H9 (cell line): ENCODE results near the gene INPP5A. TPM values are rescaled to one million over a fixed set of nuclear protein-coding genes. Genes with fewer than 3 reads are reported as not detected.

Experiments used
- DNase-seq: peaks from one replicate; pipeline ENCODE4 v3.0.0-alpha.2; 2017
- H2AFZ ChIP-seq: one replicate; pipeline ENCODE4 v1.6.1; 2013; ENCODE audit warnings: mild to moderate bottlenecking, low read length, control low read depth, moderate library complexity
- H2AK5ac ChIP-seq: 2 replicates; pipeline ENCODE4 v1.6.1; 2013; ENCODE audit warnings: low read length, control low read depth, mixed read lengths; ENCODE audit not compliant: insufficient read length
- H2BK120ac ChIP-seq: one replicate; pipeline ENCODE4 v1.6.1; 2013; ENCODE audit warnings: low read depth, mild to moderate bottlenecking, low read length, control low read depth, inconsistent platforms; ENCODE audit not compliant: poor library complexity, severe bottlenecking
- H2BK12ac ChIP-seq: 2 replicates; pipeline ENCODE4 v1.6.1; 2013; ENCODE audit warnings: low read length, control low read depth, mixed read lengths, low read depth; ENCODE audit not compliant: insufficient read length
- H2BK15ac ChIP-seq: 2 replicates; pipeline ENCODE4 v1.6.1; 2013; ENCODE audit warnings: low read depth, low read length, control low read depth
- H2BK20ac ChIP-seq: one replicate; pipeline ENCODE4 v1.6.1; 2013; ENCODE audit warnings: low read depth, mild to moderate bottlenecking, low read length, control low read depth, inconsistent platforms; ENCODE audit not compliant: poor library complexity, severe bottlenecking
- H2BK5ac ChIP-seq: 2 replicates; pipeline ENCODE4 v1.6.1; 2013; ENCODE audit warnings: low read length, control low read depth, mixed read lengths; ENCODE audit not compliant: insufficient read length
- H3K14ac ChIP-seq: 2 replicates; pipeline ENCODE4 v1.6.1; 2013; ENCODE audit warnings: low read length, control low read depth; ENCODE audit not compliant: insufficient read depth
- H3K18ac ChIP-seq: 2 replicates; pipeline ENCODE4 v1.6.1; 2013; ENCODE audit warnings: low read depth, mild to moderate bottlenecking, mixed read lengths, low read length, control low read depth; ENCODE audit not compliant: insufficient read length
- H3K23ac ChIP-seq: 2 replicates; pipeline ENCODE4 v1.6.1; 2013; ENCODE audit warnings: low read length, control low read depth, mixed read lengths, low read depth; ENCODE audit not compliant: insufficient read length
- H3K23me2 ChIP-seq: 2 replicates; pipeline ENCODE4 v1.6.1; 2013; ENCODE audit warnings: low read depth, mild to moderate bottlenecking, mixed read lengths, low read length, control low read depth; ENCODE audit not compliant: insufficient read length, poor library complexity, severe bottlenecking
- H3K27ac ChIP-seq: 2 replicates; pipeline ENCODE4 v1.5.1; 2013; ENCODE audit warnings: low read length, control low read depth, mixed read lengths, low read depth; ENCODE audit not compliant: insufficient read length
- H3K27me3 ChIP-seq: 2 replicates; pipeline ENCODE4 v1.6.1; 2013; ENCODE audit warnings: low read length, control low read depth, inconsistent platforms; ENCODE audit not compliant: insufficient read depth
- H3K4ac ChIP-seq: 2 replicates; pipeline ENCODE4 v1.6.1; 2013; ENCODE audit warnings: low read depth, mild to moderate bottlenecking, control low read depth, inconsistent platforms, low read length, moderate library complexity
- H3K4me1 ChIP-seq: 2 replicates; pipeline ENCODE4 v1.6.1; 2013; ENCODE audit warnings: low read length, control low read depth, inconsistent platforms; ENCODE audit not compliant: insufficient read depth
- H3K4me2 ChIP-seq: 2 replicates; pipeline ENCODE4 v1.6.1; 2013; ENCODE audit warnings: low read length, control low read depth, mixed read lengths; ENCODE audit not compliant: insufficient read length, insufficient read depth
- H3K56ac ChIP-seq: 2 replicates; pipeline ENCODE4 v1.6.1; 2013; ENCODE audit warnings: low read depth, mild to moderate bottlenecking, mixed read lengths, low read length, control low read depth; ENCODE audit not compliant: insufficient read length
- H3K79me1 ChIP-seq: 2 replicates; pipeline ENCODE4 v1.6.1; 2013; ENCODE audit warnings: low read depth, mild to moderate bottlenecking, moderate library complexity, low read length, control low read depth, inconsistent platforms; ENCODE audit not compliant: insufficient read depth, poor library complexity, severe bottlenecking
- H3K79me2 ChIP-seq: 2 replicates; pipeline ENCODE4 v1.6.1; 2013; ENCODE audit warnings: low read length, control low read depth, inconsistent platforms; ENCODE audit not compliant: insufficient read depth
- H3K9ac ChIP-seq: 2 replicates; pipeline ENCODE4 v1.6.1; 2013; ENCODE audit warnings: low read length, control low read depth, mixed read lengths; ENCODE audit not compliant: insufficient read length; ENCODE audit errors: extremely low read depth
- H3K9me3 ChIP-seq: one replicate; pipeline ENCODE4 v1.6.1; 2013; ENCODE audit warnings: low read depth, low read length, inconsistent platforms; ENCODE audit not compliant: control insufficient read depth
- H3T11ph ChIP-seq: one replicate; pipeline ENCODE4 v1.6.1; 2013; ENCODE audit warnings: mild to moderate bottlenecking, low read length, control low read depth, inconsistent platforms
- H4K20me1 ChIP-seq: one replicate; pipeline ENCODE4 v1.6.1; 2013; ENCODE audit not compliant: control insufficient read depth, insufficient read length, insufficient read depth
- H4K5ac ChIP-seq: 2 replicates; pipeline ENCODE4 v1.6.1; 2013; ENCODE audit warnings: low read depth, mild to moderate bottlenecking, mixed read lengths, low read length, control low read depth; ENCODE audit not compliant: insufficient read length
- H4K8ac ChIP-seq: replicated peaks from 2 replicates; pipeline ENCODE4 v1.6.1; 2013; ENCODE audit warnings: low read length, control low read depth, mixed read lengths, low read depth; ENCODE audit not compliant: insufficient read length
- H4K91ac ChIP-seq: 2 replicates; pipeline ENCODE4 v1.6.1; 2013; ENCODE audit warnings: low read depth, mild to moderate bottlenecking, moderate library complexity, mixed read lengths, low read length, control low read depth; ENCODE audit not compliant: insufficient read length
- H3K27ac Mint-ChIP-seq, 3 experiments: 2 replicates in 2 of 3; 3 replicates in 1 of 3; pipeline ENCODE4 v1.8.0; 2020 to 2021; ENCODE audit warnings: mixed read lengths in 3 of 3, mild to moderate bottlenecking in 1 of 3, moderate library complexity in 1 of 3
- H3K27me3 Mint-ChIP-seq: 2 replicates; pipeline ENCODE4 v1.8.0; 2021; ENCODE audit warnings: low read depth, mild to moderate bottlenecking, moderate library complexity, mixed read lengths
- H3K36me3 Mint-ChIP-seq, 3 experiments: 2 replicates in 2 of 3; 3 replicates in 1 of 3; pipeline ENCODE4 v1.8.0; 2020 to 2021; ENCODE audit warnings: low read depth in 3 of 3, mixed read lengths in 3 of 3; ENCODE audit not compliant: insufficient read depth in 1 of 3
- H3K4me1 Mint-ChIP-seq, 2 experiments: 2 replicates each; pipeline ENCODE4 v1.8.0; 2020; ENCODE audit warnings: mixed read lengths in 2 of 2
- H3K4me3 Mint-ChIP-seq, 2 experiments: 2 replicates in 1 of 2; 3 replicates in 1 of 2; pipeline ENCODE4 v1.8.0; 2020 to 2021; ENCODE audit warnings: mild to moderate bottlenecking in 2 of 2, mixed read lengths in 2 of 2, moderate library complexity in 1 of 2
- H3K9me3 Mint-ChIP-seq, 2 experiments: 2 replicates in 1 of 2; 3 replicates in 1 of 2; pipeline ENCODE4 v1.8.0; 2020; ENCODE audit warnings: mild to moderate bottlenecking in 2 of 2, mixed read lengths in 2 of 2, moderate library complexity in 1 of 2
- WGBS: extraction: QIAGEN DNeasy Blood & Tissue Kit; methylation state at CpG from one replicate; pipeline ENCODE4 v1.1.7; 2013; ENCODE audit warnings: missing lambda C conversion rate, low lambda C conversion rate, mixed read lengths; ENCODE audit not compliant: insufficient read length; ENCODE audit errors: extremely low coverage; 5-methylcytosine and 5-hydroxymethylcytosine counted together
- total RNA-seq: library from RNA; stranded (reverse); gene quantifications from 2 replicates; pipeline ENCODE4 v1.2.1, GENCODE V29; 2021
- TF ChIP-seq, protein P1 (sequence below): fragments of 200-600 bp; sonication (generic); conservative IDR thresholded peaks from 3 replicates; pipeline ENCODE4 v1.8.0; 2021; ENCODE audit warnings: antibody characterized with exemption, mild to moderate bottlenecking

INPP5A gene
- total RNA-seq, 1 experiment from 2014 or later, result 17.7 TPM

DNA sequence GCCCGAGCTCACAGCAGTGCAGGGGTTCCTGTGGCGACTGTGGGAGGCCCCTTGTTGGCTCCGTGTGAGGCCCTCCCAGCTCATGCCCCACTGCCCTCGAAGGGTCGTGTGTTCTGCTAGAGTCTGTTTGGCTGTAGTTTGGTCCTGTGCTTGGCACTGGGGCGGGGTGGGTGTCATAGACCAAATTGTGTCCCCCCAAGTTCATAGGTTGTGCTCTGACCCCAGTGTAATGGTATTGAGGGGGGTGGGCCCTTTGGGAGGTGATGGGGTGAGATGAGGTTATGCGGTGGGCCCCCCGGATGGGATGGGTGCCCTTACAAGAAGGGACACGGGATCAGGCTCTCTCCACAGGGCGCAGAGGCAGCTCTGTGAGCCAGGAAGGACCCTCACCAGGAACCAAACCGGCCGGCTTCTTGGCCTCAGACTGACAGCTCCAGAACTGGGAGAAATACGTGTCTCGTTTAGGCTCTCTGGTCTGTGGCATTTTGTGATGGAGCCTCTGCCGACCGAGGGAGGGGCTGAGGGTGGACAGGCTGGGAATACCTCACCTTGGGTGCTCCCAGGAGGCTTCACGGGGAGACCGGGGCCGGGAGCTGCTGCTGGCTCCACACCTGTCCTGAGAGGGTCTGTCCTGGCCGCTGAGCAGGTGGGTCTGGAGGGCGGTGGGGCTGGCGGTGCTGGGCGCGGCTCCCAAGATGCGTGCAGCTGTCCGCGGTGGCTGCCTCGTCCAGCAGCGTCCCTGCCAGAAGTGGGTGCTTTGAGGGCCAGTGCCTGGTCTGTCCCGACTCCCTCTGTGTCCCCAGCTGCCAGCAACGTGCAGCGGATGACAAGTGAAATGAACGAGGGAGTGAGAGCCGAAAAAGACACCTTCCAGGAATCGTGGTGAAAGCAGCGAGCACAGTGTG is 89.4 kb downstream of the INPP5A start:
- no peak overlapping the region for H2AK5ac ChIP-seq
- no peaks in the 10 kb centered on the region; the same call in 1 of the 2 replicates for H3K4me1 ChIP-seq
- TF ChIP-seq, protein P1, sequence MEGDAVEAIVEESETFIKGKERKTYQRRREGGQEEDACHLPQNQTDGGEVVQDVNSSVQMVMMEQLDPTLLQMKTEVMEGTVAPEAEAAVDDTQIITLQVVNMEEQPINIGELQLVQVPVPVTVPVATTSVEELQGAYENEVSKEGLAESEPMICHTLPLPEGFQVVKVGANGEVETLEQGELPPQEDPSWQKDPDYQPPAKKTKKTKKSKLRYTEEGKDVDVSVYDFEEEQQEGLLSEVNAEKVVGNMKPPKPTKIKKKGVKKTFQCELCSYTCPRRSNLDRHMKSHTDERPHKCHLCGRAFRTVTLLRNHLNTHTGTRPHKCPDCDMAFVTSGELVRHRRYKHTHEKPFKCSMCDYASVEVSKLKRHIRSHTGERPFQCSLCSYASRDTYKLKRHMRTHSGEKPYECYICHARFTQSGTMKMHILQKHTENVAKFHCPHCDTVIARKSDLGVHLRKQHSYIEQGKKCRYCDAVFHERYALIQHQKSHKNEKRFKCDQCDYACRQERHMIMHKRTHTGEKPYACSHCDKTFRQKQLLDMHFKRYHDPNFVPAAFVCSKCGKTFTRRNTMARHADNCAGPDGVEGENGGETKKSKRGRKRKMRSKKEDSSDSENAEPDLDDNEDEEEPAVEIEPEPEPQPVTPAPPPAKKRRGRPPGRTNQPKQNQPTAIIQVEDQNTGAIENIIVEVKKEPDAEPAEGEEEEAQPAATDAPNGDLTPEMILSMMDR, result no peak
- H3K56ac ChIP-seq, result no peak overlapping the region
- no peak overlapping the region for H3K4ac ChIP-seq
- no peak overlapping the region for H4K5ac ChIP-seq
- no peaks in the 10 kb centered on the region for H3K79me1 ChIP-seq
- H3K14ac ChIP-seq, result peak overlapping the region; percentile 53; the same call in 1 of the 2 replicates
- peaks cover 2% of the 10 kb centered on the region for H3K23me2 ChIP-seq
- H2BK5ac ChIP-seq, result no peak overlapping the region
- no peaks in the 10 kb centered on the region; the same call in 1 of the 2 replicates for H3K27me3 ChIP-seq
- H2BK15ac ChIP-seq, result no peak overlapping the region
- H4K8ac ChIP-seq, result no peak overlapping the region
- no peak overlapping the region for H3T11ph ChIP-seq
- H3K27ac ChIP-seq, result no peak overlapping the region
- H4K20me1 ChIP-seq, result no peaks in the 10 kb centered on the region
- H3K79me2 ChIP-seq, result no peaks in the 10 kb centered on the region
- H3K4me2 ChIP-seq, result no peak overlapping the region
- Mint-ChIP-seq H3K4me3 (no peak overlapping the region), H3K36me3 (no peaks in the 10 kb centered on the region; a peak in 1 of 7 replicates), H3K9me3 (peaks cover 1 to 3% of the 10 kb centered on the region in 2 experiments; a peak in 3 of 5 replicates), H3K27ac (peak overlapping the region in 2 of 3 experiments; percentile 4 to 6; a peak in 3 of 7 replicates), H3K27me3 (peaks cover 16% of the 10 kb centered on the region), H3K4me1 (peaks cover 12 to 23% of the 10 kb centered on the region in 2 experiments)
- no peak overlapping the region for H2BK120ac ChIP-seq
- no peak for DNase-seq
- H2BK12ac ChIP-seq, result no peak overlapping the region
- no peak overlapping the region for H4K91ac ChIP-seq
- no peak overlapping the region for H3K23ac ChIP-seq
- WGBS, result no CpG with 5 or more reads among the region's 36 CpGs
- H3K9ac ChIP-seq, result no peak overlapping the region
- H2BK20ac ChIP-seq, result no peak overlapping the region
- no peak overlapping the region for H3K18ac ChIP-seq
- no peaks in the 10 kb centered on the region for H3K9me3 ChIP-seq
- no peak overlapping the region for H2AFZ ChIP-seq
